ENCODE results near the gene NDUFS1. TPM values are rescaled to one million over a fixed set of nuclear protein-coding genes. Genes with fewer than 3 reads are reported as not detected.
A peak's percentile ranks its signal among the peaks of the same experiment; 100 is the strongest.
"Not testable (repeated sequence)": the region's sequence is repeated elsewhere in the genome, so short reads cannot be mapped to it uniquely, and the experiment has no call there.

Gene NDUFS1
- total and polyA plus RNA-seq, 12 donors = 15.1 to 241 (median 175) TPM

DNA sequence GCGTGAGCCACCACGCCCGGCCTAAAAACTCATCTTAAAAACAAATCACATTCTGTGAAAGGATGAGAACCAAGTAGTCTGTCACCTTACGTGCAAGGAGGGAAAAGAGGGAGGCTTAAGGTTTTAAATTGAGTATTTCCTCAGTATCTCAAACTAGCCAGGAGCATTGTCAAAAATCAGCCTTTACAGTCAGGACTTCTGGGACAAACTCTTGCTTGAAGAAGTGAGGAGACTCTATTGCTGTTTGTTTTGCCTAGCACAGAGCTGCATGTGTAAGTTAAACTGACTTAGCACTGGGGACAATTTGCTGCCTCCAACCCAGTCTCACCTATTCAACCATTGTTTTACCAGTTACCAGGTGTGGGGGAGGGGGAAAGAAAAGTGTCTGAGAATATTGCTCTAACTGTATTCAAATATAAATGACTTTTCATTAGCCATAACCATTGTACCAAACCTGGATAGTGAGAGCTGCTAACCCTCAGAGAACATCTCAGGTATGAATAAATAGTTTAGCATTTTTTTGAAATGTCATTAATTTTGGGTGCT is 76.9 kb downstream of the NDUFS1 start:
- Histone ChIP-seq H3K36me3 (replicated peaks in 1 of 2) (no peaks in the 10 kb centered on the region), H3K4me3 (no peak overlapping the region), H3K4me1 (replicated peaks in 1 of 2) (peaks cover 3 to 55% of the 10 kb centered on the region in 2 donors), H3K27ac (no peak overlapping the region), H3K9me3 (replicated peaks in 1 of 3) (no peaks in the 10 kb centered on the region), H3K27me3 (no peaks in the 10 kb centered on the region)
- intact Hi-C loops (cut with DNase I) = loop anchor here in 1 of 2 donors (10.0 kb wide), 1 partner anchor 58 kb away; no protein-coding TSS in a partner anchor
- 94 to 100% (median 95%) methylated on average over 4 of the region's 4 CpGs for WGBS, 4 donors
- no peak for DNase-seq
- no peak for TF ChIP-seq POLR2A (IDR thresholded peaks at IDR 0.05)
- TF ChIP-seq, protein P1, sequence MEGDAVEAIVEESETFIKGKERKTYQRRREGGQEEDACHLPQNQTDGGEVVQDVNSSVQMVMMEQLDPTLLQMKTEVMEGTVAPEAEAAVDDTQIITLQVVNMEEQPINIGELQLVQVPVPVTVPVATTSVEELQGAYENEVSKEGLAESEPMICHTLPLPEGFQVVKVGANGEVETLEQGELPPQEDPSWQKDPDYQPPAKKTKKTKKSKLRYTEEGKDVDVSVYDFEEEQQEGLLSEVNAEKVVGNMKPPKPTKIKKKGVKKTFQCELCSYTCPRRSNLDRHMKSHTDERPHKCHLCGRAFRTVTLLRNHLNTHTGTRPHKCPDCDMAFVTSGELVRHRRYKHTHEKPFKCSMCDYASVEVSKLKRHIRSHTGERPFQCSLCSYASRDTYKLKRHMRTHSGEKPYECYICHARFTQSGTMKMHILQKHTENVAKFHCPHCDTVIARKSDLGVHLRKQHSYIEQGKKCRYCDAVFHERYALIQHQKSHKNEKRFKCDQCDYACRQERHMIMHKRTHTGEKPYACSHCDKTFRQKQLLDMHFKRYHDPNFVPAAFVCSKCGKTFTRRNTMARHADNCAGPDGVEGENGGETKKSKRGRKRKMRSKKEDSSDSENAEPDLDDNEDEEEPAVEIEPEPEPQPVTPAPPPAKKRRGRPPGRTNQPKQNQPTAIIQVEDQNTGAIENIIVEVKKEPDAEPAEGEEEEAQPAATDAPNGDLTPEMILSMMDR (IDR thresholded peaks at IDR 0.05) = no peak

DNA sequence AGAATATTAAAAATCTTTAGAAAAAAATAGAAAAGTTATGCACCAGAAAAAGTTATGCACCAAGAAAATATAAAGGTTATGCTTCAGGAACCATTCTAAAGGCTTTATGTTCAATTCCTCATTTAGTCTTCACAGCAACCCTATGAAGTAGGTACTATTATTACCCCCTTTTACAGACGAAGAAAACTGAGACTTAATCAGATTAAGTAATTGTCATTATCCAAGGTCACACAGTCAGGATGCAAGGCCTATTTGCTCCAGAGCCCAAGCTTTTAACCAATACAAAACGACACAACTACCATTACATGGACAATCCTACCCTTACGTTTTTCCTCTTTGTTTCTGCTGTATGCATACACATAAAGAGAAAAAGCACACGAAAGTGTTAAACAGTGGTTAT is 78.3 kb downstream of the NDUFS1 start:
- Histone ChIP-seq H3K4me3 (no peak overlapping the region), H3K9me3 (replicated peaks in 1 of 3) (no peaks in the 10 kb centered on the region), H3K27me3 (no peaks in the 10 kb centered on the region), H3K27ac (no peak overlapping the region), H3K36me3 (replicated peaks in 1 of 2) (no peaks in the 10 kb centered on the region), H3K4me1 (replicated peaks in 1 of 2) (peaks cover 4 to 55% of the 10 kb centered on the region in 2 donors)
- TF ChIP-seq, protein P1 (IDR thresholded peaks at IDR 0.05) = no peak
- TF ChIP-seq POLR2A (IDR thresholded peaks at IDR 0.05) = no peak
- intact Hi-C loops (cut with DNase I) = loop anchor here in 1 of 2 donors (10.0 kb wide), 1 partner anchor 56 kb away; no protein-coding TSS in a partner anchor
- WGBS, 4 donors = 72 to 79% (median 74%) methylated on average over 4 of the region's 4 CpGs
- no peak for DNase-seq

DNA sequence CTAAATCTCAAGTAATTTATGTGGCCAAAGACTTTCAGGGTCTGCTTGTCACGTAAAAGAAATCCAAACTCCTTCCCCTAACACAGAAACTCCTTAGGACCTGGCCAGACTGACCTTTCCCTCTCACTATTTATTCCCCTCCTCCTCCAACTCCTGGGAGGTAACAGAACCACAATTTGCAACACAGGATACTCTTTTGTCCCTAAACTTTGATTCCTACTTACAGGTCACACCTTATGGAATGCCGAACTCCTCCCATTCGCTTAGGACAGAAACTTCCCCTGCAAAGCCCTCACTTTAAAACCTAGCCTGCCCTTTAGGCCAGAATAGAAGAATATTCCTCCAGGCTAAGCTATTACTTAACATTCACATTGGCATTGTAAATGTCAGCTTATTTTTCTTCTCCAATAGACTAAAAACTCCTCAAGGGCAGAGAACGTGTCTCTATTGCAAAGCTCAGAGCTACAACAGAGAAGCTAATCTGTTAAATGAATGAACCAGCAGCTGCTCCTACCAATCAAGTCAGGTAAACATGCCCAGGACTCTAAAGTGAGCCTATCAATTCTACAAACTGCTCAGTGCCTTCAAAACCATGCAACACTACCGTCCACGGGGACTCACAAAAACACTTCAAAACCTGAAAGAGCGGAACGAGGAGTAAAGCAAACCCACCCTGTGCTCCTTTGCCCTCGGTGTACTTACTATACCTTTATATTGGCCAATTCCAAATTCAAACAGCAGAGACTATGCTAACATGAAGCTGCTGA is 79.4 kb downstream of the NDUFS1 start:
- no peaks in the 10 kb centered on the region for H3K36me3 ChIP-seq (replicated peaks in 1 of 2)
- H3K9me3 ChIP-seq (replicated peaks in 1 of 3) = no peaks in the 10 kb centered on the region
- no peaks in the 10 kb centered on the region for H3K27me3 ChIP-seq
- intact Hi-C loops (cut with DNase I) = loop anchor here in 1 of 2 donors (10.0 kb wide), 1 partner anchor 55 kb away; no protein-coding TSS in a partner anchor
- DNase-seq = no peak
- peak overlapping the region in 2 of 5 donors; percentile 26 to 45 for H3K27ac ChIP-seq
- H3K4me1 ChIP-seq (replicated peaks in 1 of 2) = peaks cover 4 to 55% of the 10 kb centered on the region in 2 donors
- H3K4me3 ChIP-seq = no peak overlapping the region
- TF ChIP-seq, protein P1 (IDR thresholded peaks at IDR 0.05) = no peak
- TF ChIP-seq POLR2A (IDR thresholded peaks at IDR 0.05) = no peak
- WGBS, 4 donors = 64 to 81% (median 71%) methylated on average over 9 of the region's 9 CpGs

DNA sequence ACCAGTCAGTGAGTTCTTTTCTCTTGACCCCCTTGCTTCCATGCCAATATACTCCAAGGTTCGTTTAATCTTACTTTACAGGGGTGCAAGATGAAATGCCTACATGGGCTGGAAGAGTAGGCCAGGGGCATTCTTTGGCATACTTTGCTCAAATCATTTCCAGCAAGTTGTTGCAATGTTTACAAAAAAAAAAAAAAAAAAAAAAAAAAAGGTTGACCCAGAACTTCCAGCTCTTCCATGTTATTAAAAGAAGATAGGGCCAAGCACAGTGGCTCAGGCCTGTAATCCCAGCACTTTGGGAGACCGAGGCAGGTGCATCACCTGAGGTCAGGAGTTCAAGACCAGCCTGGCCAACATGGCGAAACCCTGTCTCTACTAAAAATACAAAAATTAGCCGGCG is 81.4 kb downstream of the NDUFS1 start:
- DNase-seq; H3K9me3 ChIP-seq (replicated peaks in 1 of 3); H3K27ac ChIP-seq; intact Hi-C loops (cut with DNase I); H3K4me3 ChIP-seq; H3K36me3 ChIP-seq (replicated peaks in 1 of 2); H3K27me3 ChIP-seq: not testable (repeated sequence)
- peaks cover 4 to 50% of the 10 kb centered on the region in 2 donors for H3K4me1 ChIP-seq (replicated peaks in 1 of 2)
- 74 to 88% (median 84%) methylated on average over 5 of the region's 5 CpGs for WGBS, 4 donors
